ENCODE results near the gene GLRX.

GLRX gene

DNA sequence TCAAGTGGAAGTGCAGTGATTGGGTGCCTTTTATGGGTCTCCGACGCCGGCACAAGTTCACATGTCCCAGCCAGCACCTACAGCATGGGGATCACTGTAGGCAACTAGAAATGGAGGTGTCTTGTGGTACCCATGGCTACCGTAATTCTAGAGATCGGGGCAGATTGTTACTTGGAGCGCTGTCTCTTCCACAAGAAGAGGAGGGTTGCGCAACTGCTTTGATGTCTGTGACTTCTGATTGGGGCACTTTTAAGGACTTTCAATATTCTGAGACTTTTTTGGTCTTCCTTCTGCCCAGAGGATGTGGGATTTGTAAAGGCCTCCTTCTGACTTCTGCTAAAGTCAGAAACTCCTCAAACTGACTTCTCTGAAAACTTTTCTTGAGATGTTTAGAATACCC lies 41.9 kb downstream of the GLRX start:
- no peak overlapping the region for H3K27ac ChIP-seq
- no peak for TF ChIP-seq ZFX (IDR thresholded peaks at IDR 0.05; ENCODE audit: borderline replicate concordance)
- TF ChIP-seq, protein P1, sequence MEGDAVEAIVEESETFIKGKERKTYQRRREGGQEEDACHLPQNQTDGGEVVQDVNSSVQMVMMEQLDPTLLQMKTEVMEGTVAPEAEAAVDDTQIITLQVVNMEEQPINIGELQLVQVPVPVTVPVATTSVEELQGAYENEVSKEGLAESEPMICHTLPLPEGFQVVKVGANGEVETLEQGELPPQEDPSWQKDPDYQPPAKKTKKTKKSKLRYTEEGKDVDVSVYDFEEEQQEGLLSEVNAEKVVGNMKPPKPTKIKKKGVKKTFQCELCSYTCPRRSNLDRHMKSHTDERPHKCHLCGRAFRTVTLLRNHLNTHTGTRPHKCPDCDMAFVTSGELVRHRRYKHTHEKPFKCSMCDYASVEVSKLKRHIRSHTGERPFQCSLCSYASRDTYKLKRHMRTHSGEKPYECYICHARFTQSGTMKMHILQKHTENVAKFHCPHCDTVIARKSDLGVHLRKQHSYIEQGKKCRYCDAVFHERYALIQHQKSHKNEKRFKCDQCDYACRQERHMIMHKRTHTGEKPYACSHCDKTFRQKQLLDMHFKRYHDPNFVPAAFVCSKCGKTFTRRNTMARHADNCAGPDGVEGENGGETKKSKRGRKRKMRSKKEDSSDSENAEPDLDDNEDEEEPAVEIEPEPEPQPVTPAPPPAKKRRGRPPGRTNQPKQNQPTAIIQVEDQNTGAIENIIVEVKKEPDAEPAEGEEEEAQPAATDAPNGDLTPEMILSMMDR (IDR thresholded peaks at IDR 0.05): no peak

DNA sequence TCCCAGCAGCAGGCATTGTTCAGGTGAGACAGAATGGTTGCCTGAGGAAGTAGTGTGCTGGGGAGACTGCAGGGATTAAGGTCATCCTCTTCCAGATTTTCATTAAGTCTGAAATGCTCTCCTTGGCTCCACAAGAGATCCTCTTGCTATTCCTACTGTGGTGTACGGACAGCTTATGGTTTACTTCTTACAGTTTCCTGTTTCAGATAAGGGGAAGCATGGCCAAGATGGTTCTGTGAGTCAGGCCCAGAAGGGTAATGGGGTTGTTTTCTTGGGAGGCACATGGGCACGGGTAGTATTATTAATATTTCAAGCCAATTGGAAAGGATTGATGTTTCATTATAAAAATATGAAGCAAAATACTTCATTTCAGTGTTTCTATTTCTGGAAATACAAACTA lies 42.9 kb downstream of the GLRX start:
- no peak overlapping the region for H3K27ac ChIP-seq
- no peak for TF ChIP-seq ZFX (IDR thresholded peaks at IDR 0.05; ENCODE audit: borderline replicate concordance)
- TF ChIP-seq, protein P1 (IDR thresholded peaks at IDR 0.05): no peak

DNA sequence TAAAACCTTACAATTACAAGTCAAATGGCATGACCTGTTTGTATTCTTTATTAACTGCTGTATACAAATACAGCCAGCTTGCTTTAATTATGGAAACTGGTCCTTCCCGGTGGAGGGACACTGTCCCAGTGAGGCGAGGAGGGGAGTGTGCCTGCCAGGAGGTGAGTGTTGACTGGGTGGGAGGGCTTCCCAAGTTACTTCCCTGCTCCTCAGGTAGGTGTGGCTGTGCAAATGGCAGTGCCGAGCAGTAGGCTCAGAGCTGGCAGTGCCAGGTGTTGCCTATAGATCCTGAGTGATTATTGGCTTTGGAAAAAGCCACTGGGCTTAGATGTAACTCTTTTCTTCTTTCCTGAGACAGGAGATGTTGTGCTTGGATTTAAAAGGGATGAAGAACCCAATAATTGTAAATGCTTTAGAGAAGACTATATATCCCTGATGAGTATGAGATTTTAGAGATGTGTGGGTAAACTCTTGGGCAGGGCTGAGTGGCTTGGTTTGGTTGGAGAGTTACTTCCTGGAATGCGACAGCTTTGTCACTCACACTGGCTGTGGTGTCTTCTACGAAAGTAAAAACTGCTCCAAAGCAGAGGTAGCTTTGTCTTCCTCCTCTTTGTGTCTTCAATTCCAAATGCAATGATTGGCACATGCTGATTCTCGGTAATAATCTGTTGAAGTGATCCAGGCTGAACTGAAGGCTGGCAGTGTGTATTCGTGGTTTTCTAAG lies 43.7 kb downstream of the GLRX start:
- H3K27ac ChIP-seq: no peak overlapping the region
- TF ChIP-seq, protein P1 (IDR thresholded peaks at IDR 0.05): no peak
- no peak for TF ChIP-seq ZFX (IDR thresholded peaks at IDR 0.05; ENCODE audit: borderline replicate concordance)

DNA sequence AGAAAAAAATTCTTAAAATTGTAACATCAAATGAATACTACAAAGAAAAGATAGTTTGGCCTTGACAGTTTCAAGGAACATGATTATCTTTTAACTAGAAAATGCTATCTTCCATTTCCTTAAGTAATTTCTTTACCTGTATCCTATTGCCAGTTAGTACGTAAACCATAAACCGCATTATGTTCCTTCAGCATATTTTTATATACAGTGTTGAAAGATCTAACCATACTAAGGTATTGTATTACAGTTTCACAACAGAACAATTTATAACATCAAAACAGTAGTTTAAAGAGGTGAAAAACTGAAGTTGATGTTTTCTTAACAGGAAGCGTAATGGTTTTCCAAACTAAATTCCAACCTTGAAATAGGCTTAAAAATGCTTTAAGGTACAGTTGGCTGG lies 45.1 kb downstream of the GLRX start:
- H3K27ac ChIP-seq: no peak overlapping the region
- TF ChIP-seq, protein P1 (IDR thresholded peaks at IDR 0.05): no peak
- no peak for TF ChIP-seq ZFX (IDR thresholded peaks at IDR 0.05; ENCODE audit: borderline replicate concordance)

DNA sequence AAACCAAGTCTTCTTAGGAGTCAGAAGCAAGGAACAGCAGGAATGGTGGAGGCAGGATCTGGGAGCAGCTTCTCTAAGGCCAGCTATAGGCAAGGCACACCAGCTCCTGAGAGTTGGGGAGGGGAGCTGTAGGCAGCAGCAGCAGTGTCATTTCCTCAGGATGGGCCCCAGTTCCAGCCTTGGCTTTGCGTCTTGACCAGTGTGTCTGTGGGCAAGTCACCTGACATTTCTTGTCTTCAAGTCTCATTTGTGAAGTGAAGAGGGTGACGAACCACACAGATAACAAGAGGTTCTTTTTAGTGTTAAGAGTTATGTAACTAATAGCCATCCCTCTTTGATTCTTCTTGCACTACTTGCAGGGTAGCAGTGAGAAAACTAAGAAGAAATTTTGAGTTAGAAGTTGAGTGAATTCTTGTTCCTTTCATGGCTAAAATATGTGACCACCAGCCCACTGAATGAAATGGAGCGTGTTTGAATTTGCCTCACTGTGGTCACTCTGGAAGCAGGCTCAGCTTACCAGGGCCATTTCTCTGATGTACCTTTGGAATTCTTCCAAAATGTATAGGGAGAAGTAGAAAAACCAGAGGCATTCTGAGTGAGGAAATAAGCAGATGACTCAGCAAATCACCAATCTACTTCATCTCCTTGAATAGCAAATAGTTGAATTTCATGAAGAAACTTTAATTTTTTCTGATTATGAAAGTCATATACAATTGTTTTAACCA lies 49.0 kb downstream of the GLRX start:
- no peak overlapping the region for H3K27ac ChIP-seq
- TF ChIP-seq, protein P1 (IDR thresholded peaks at IDR 0.05): no peak
- no peak for TF ChIP-seq ZFX (IDR thresholded peaks at IDR 0.05; ENCODE audit: borderline replicate concordance)

DNA sequence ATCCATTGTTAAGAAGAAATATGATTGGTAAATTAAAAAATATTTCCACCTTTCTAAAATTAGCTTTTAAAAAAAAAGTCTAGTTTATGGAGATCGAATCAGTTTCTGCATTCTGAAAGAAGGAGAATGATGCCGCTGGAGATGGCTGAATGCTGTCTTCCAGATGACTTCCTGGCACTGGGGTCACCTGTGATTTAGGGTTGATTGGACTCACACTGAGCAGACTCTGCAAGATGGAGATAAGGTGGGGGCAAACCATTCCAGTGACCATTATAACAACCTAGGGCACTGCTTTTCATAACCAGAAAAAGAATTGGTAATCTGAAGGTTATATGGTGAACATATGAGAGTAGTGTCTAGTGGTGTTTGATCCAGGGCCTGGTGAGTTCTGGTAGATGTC lies 50.6 kb downstream of the GLRX start:
- TF ChIP-seq, protein P1 (IDR thresholded peaks at IDR 0.05): no peak
- no peak for TF ChIP-seq ZFX (IDR thresholded peaks at IDR 0.05; ENCODE audit: borderline replicate concordance)
- H3K27ac ChIP-seq: no peak overlapping the region

All from 22Rv1 (cell line).